Measurements from ENCODE around the gene SLC38A10.

SLC38A10 gene

GRCh38 chr17:81251709-81252301 is 43.3 kb downstream of the SLC38A10 start:
- no peak overlapping the region for H3K4me3 ChIP-seq (ENCODE audit: low read length)
- peaks cover 3% of the 10 kb centered on the region for H3K4me1 ChIP-seq (ENCODE audit: control insufficient read depth, low read depth, low read length)
- H3K36me3 ChIP-seq (ENCODE audit: control insufficient read depth, low read depth, low read length), result no peaks in the 10 kb centered on the region
- H3K27ac ChIP-seq (ENCODE audit: low read length), result no peak overlapping the region
- no peak overlapping the region for H3K9ac ChIP-seq (ENCODE audit: low read length)
- H3K27me3 ChIP-seq (ENCODE audit: control insufficient read depth, insufficient read depth, low read length), result no peaks in the 10 kb centered on the region
- H3K9me3 ChIP-seq (ENCODE audit: control insufficient read depth, low read depth, low read length), result no peaks in the 10 kb centered on the region

DNA sequence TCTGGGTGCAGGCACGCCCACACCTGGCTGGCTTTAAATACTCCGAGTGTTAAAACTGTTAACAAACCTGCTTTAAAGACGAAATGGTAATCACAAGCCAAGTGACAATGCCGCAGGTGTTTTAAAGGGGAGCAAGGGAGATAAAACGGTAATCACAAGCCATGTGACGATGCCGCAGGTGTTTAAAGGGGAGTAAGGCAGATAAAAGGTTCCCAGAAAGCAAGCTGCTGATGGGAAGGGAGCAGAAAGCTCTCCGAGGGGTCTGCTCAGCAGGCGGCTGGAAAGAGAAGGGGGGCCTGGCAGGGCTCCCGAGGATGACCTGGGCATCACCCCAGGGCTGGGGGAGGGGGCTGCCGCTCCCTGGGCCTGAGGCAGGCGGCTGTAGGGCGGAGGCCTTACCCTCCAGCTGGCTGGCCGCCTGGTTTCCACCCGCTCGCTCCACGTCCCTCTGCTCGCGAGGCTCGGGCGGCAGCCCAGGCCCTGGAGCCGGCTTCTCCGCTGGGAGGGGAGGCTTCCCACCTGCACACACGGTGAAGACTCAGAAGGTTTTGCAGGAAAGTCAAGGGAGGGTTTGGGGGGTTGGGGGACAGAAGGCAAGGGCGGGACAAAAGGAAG is 43.9 kb downstream of the SLC38A10 start:
- H3K4me1 ChIP-seq (ENCODE audit: control insufficient read depth, low read depth, low read length), result peaks cover 3% of the 10 kb centered on the region
- H3K27me3 ChIP-seq (ENCODE audit: control insufficient read depth, insufficient read depth, low read length), result no peaks in the 10 kb centered on the region
- H3K4me3 ChIP-seq (ENCODE audit: low read length), result no peak overlapping the region
- H3K27ac ChIP-seq (ENCODE audit: low read length), result no peak overlapping the region
- H3K36me3 ChIP-seq (ENCODE audit: control insufficient read depth, low read depth, low read length), result no peaks in the 10 kb centered on the region
- no peak overlapping the region for H3K9ac ChIP-seq (ENCODE audit: low read length)
- no peaks in the 10 kb centered on the region for H3K9me3 ChIP-seq (ENCODE audit: control insufficient read depth, low read depth, low read length)

GRCh38 chr17:81250286-81251093 is 44.6 kb downstream of the SLC38A10 start:
- H3K4me3 ChIP-seq (ENCODE audit: low read length), result no peak overlapping the region
- no peaks in the 10 kb centered on the region for H3K36me3 ChIP-seq (ENCODE audit: control insufficient read depth, low read depth, low read length)
- H3K9ac ChIP-seq (ENCODE audit: low read length), result no peak overlapping the region
- H3K27me3 ChIP-seq (ENCODE audit: control insufficient read depth, insufficient read depth, low read length), result no peaks in the 10 kb centered on the region
- no peak overlapping the region for H3K27ac ChIP-seq (ENCODE audit: low read length)
- peaks cover 3% of the 10 kb centered on the region for H3K4me1 ChIP-seq (ENCODE audit: control insufficient read depth, low read depth, low read length)
- no peaks in the 10 kb centered on the region for H3K9me3 ChIP-seq (ENCODE audit: control insufficient read depth, low read depth, low read length)

DNA sequence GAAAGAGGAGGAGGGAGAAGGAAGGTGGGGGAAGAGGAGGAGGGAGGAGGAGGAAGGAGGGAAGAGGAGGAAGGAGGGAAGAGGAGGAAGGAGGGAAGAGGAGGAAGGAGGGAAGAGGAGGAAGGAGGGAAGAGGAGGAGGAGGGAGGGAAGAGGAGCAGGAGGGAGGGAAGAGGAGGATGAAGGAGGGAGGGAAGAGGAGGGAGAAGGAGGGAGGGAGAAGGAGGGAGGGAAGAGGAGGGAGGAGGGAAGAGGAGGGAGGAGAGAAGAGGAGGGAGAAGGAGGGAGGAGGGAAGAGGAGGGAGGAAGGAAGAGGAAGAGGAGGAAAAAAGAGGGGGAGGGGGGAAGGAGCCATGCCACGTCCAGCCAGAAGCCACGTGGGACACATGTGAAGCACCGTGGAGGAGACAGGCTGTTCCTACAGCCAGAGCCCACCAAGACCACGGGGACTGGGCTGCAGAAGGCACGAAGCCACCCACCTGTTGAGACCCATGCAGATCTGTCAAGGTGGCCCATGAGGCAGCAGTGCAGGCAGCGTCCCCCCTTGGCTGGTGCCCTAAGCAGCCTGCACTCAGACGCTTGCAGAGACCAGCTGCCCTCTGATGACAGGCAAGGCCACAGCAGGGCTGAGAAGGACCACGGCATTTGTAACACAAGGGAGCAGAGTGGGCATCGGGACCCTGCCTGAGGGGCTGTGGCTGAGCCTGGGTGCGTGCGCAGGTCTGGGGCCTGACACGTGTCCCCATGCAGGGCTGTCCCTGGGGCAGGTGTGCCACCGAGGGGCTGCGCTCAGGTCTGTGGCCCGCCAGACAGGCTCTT is 45.7 kb downstream of the SLC38A10 start:
- H3K27ac ChIP-seq (ENCODE audit: low read length), result no peak overlapping the region
- no peaks in the 10 kb centered on the region for H3K27me3 ChIP-seq (ENCODE audit: control insufficient read depth, insufficient read depth, low read length)
- H3K9me3 ChIP-seq (ENCODE audit: control insufficient read depth, low read depth, low read length), result no peaks in the 10 kb centered on the region
- no peaks in the 10 kb centered on the region for H3K36me3 ChIP-seq (ENCODE audit: control insufficient read depth, low read depth, low read length)
- no peaks in the 10 kb centered on the region for H3K4me1 ChIP-seq (ENCODE audit: control insufficient read depth, low read depth, low read length)
- no peak overlapping the region for H3K9ac ChIP-seq (ENCODE audit: low read length)
- H3K4me3 ChIP-seq (ENCODE audit: low read length), result no peak overlapping the region

- Histone ChIP-seq H3K4me1 (ENCODE audit: control insufficient read depth, low read depth, low read length) (no peaks in the 10 kb centered on the region), H3K27me3 (ENCODE audit: control insufficient read depth, insufficient read depth, low read length) (no peaks in the 10 kb centered on the region), H3K9ac (ENCODE audit: low read length) (no peak overlapping the region), H3K4me3 (ENCODE audit: low read length) (no peak overlapping the region), H3K9me3 (ENCODE audit: control insufficient read depth, low read depth, low read length) (no peaks in the 10 kb centered on the region), H3K36me3 (ENCODE audit: control insufficient read depth, low read depth, low read length) (no peaks in the 10 kb centered on the region), H3K27ac (ENCODE audit: low read length) (no peak overlapping the region)
Measured at GRCh38 chr17:81248649-81249048, 46.5 kb downstream of the SLC38A10 start.

- H3K4me3 ChIP-seq (ENCODE audit: low read length), result no peak overlapping the region
- H3K36me3 ChIP-seq (ENCODE audit: control insufficient read depth, low read depth, low read length), result no peaks in the 10 kb centered on the region
- H3K9ac ChIP-seq (ENCODE audit: low read length), result no peak overlapping the region
- H3K4me1 ChIP-seq (ENCODE audit: control insufficient read depth, low read depth, low read length), result no peaks in the 10 kb centered on the region
- H3K27me3 ChIP-seq (ENCODE audit: control insufficient read depth, insufficient read depth, low read length), result no peaks in the 10 kb centered on the region
- H3K27ac ChIP-seq (ENCODE audit: low read length), result no peak overlapping the region
- no peaks in the 10 kb centered on the region for H3K9me3 ChIP-seq (ENCODE audit: control insufficient read depth, low read depth, low read length)
Measured at GRCh38 chr17:81247339-81247990, 47.6 kb downstream of the SLC38A10 start.

- H3K27ac ChIP-seq (ENCODE audit: low read length), result no peak overlapping the region
- no peak overlapping the region for H3K4me3 ChIP-seq (ENCODE audit: low read length)
- H3K36me3 ChIP-seq (ENCODE audit: control insufficient read depth, low read depth, low read length), result no peaks in the 10 kb centered on the region
- no peaks in the 10 kb centered on the region for H3K27me3 ChIP-seq (ENCODE audit: control insufficient read depth, insufficient read depth, low read length)
- H3K9ac ChIP-seq (ENCODE audit: low read length), result no peak overlapping the region
- H3K4me1 ChIP-seq (ENCODE audit: control insufficient read depth, low read depth, low read length), result no peaks in the 10 kb centered on the region
- no peaks in the 10 kb centered on the region for H3K9me3 ChIP-seq (ENCODE audit: control insufficient read depth, low read depth, low read length)
Measured at GRCh38 chr17:81246679-81247338, 48.3 kb downstream of the SLC38A10 start.

DNA sequence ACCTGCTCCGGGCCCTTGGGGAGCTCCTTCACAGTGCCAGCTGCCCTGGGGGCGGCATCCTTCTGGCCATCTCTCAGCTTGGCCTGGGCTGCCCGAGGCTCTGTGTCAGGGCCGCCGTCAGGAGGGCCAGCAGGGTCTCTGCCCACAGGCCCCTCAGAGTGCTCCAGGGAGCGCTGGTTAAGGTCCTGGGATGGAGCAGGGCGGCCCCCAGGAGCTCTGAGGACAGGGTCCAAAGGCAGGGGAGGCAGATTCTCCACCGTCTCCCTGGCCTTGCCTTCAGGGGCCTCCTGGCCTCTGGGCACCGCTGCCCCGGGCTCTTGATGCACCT is 48.8 kb downstream of the SLC38A10 start:
- H3K9me3 ChIP-seq (ENCODE audit: control insufficient read depth, low read depth, low read length), result no peaks in the 10 kb centered on the region
- H3K27me3 ChIP-seq (ENCODE audit: control insufficient read depth, insufficient read depth, low read length), result no peaks in the 10 kb centered on the region
- peaks cover 1% of the 10 kb centered on the region for H3K36me3 ChIP-seq (ENCODE audit: control insufficient read depth, low read depth, low read length)
- H3K4me1 ChIP-seq (ENCODE audit: control insufficient read depth, low read depth, low read length), result no peaks in the 10 kb centered on the region
- no peak overlapping the region for H3K9ac ChIP-seq (ENCODE audit: low read length)
- H3K27ac ChIP-seq (ENCODE audit: low read length), result no peak overlapping the region
- H3K4me3 ChIP-seq (ENCODE audit: low read length), result no peak overlapping the region

GRCh38 chr17:81245665-81246342 is 49.3 kb downstream of the SLC38A10 start:
- Histone ChIP-seq H3K4me1 (ENCODE audit: control insufficient read depth, low read depth, low read length) (no peaks in the 10 kb centered on the region), H3K36me3 (ENCODE audit: control insufficient read depth, low read depth, low read length) (peaks cover 6% of the 10 kb centered on the region), H3K27ac (ENCODE audit: low read length) (no peak overlapping the region), H3K27me3 (ENCODE audit: control insufficient read depth, insufficient read depth, low read length) (no peaks in the 10 kb centered on the region), H3K4me3 (ENCODE audit: low read length) (no peak overlapping the region), H3K9me3 (ENCODE audit: control insufficient read depth, low read depth, low read length) (no peaks in the 10 kb centered on the region), H3K9ac (ENCODE audit: low read length) (no peak overlapping the region)

GRCh38 chr17:81245024-81245664 is 50.0 kb downstream of the SLC38A10 start:
- no peaks in the 10 kb centered on the region for H3K27me3 ChIP-seq (ENCODE audit: control insufficient read depth, insufficient read depth, low read length)
- H3K36me3 ChIP-seq (ENCODE audit: control insufficient read depth, low read depth, low read length), result peaks cover 8% of the 10 kb centered on the region
- H3K27ac ChIP-seq (ENCODE audit: low read length), result no peak overlapping the region
- H3K4me1 ChIP-seq (ENCODE audit: control insufficient read depth, low read depth, low read length), result peaks cover 2% of the 10 kb centered on the region
- no peak overlapping the region for H3K9ac ChIP-seq (ENCODE audit: low read length)
- H3K9me3 ChIP-seq (ENCODE audit: control insufficient read depth, low read depth, low read length), result no peaks in the 10 kb centered on the region
- H3K4me3 ChIP-seq (ENCODE audit: low read length), result no peak overlapping the region

Measured in iPS-18a (cell line).